Ureter (tissue), 1 donor: ENCODE data around the gene SMAD3. TPM values are rescaled to one million over a fixed set of nuclear protein-coding genes. Genes with fewer than 3 reads are reported as not detected.

Experiments
- DNase-seq: peaks from one replicate; pipeline ENCODE4 v3.0.0-alpha.2; 2020; ENCODE audit warnings: low spot score
- total RNA-seq: library from RNA; stranded (reverse); gene quantifications from one replicate; pipeline ENCODE4 v1.2.4, GENCODE V29; 2023
- donor health status: DM: yes; HTN: yes; CAD: no.

SMAD3 gene
- total RNA-seq, 1 donor from 2014 or later, result 124 TPM

- peak; percentile 80 for DNase-seq
These were observed 60.4 kb downstream of the SMAD3 start for GRCh38 chr15:67125589-67126502.

GRCh38 chr15:67126551-67127330 lies 61.3 kb downstream of the SMAD3 start:
- DNase-seq, result no peak

DNA sequence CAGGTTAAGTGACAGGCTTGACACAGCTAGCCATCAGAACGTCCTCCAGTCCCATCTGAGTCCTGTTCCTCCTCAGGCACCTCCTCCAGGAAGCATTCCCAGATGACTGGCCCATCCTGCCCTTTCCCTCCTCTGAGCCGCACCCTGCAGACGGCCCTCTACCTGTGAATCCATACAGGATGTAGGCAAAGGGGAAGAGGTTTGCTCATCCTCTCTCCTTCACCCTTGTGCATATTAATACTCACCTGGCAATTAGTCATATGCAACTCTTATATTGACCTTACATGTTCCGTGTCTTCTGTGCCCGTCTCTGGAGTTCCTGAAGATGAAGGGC lies 61.9 kb downstream of the SMAD3 start:
- DNase-seq, result no peak

- no peak for DNase-seq
These were observed 62.6 kb downstream of the SMAD3 start for GRCh38 chr15:67127965-67128364.

DNA sequence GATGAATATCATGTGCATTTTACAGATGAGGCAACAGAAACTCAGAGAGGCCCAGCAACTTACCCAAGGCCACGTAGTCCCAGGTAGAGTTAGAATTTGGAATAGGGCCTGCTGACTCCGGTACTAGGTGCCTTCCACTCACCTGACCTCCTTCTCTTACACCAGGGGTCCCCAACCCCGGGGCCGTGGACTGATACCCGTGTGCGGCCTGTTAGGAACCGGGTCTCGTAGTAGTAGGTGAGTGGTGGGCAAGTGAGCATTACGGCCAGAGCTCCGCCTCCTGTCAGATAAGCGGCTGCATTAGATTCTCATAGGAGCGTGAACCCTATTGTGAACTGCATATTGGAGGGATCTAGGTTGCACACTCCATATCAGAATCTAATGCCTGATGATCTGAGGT lies 64.8 kb downstream of the SMAD3 start:
- no peak for DNase-seq

DNA sequence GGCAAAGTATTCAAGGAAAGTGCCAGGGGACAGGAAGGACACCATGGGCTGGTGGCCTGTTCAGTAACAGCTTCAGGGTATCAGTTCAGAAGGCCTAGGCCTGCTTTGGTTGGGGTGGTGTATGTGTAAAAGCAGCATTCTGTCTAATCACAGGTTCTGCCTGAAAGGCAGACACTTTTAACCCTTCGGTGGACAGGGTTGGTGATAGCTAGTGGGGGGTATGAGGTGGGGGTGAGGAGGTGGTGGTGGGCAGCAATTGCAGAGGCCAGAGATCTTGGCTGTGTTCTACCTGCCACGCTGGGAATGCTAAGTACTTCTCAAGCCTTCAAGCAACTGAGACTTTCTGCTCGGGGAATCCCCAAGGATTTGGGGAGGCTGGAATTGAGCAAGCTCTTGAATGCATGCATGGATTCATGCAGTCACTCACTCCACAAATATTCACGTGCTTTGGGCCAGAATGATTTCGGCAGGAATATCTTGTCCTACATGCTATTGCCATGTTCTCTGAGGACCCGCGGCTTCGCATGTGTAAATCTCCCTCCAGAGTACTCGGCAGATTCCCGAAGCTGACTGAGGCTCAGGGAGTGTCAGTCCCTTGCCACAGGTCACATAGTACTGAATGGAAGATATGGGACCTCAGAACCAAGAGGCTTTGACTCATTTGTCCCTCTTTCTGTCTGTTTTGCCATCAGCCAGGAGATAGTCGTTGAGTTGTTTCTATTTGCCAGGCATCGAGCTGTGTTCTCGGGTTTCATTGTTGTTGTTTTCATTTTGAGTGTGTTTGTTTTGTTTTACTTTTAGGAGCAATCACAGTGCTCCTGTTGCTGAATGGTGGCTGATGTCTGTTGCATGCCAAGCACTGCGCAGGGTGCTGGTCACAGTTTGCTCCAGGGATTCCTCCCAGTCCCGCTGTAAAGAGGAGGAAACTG lies 65.5 kb downstream of the SMAD3 start:
- DNase-seq, result no peak

DNA sequence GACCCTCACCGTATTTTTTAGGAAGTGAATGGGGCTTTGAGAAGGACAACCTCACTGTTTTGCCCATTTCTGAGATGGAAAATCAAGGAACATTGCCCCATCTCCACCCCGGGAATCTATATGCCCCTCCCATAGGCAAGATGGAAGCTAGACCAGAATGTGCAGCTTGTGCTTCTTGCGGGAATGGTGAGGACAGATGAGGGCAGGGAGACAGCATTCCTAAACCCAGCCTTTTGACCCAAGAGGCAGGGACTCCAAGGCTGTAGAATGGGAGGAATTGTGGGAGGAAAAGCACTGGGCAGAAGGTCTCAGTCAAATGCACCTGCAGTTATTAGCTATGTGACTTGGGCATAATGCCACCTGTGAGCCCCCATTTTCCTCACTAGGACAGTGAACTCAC lies 66.9 kb downstream of the SMAD3 start:
- DNase-seq, result no peak

GRCh38 chr15:67133026-67133425 lies 67.6 kb downstream of the SMAD3 start:
- DNase-seq, result no peak

GRCh38 chr15:67133738-67134066 lies 68.3 kb downstream of the SMAD3 start:
- no peak for DNase-seq

GRCh38 chr15:67134067-67134838 lies 68.9 kb downstream of the SMAD3 start:
- no peak for DNase-seq

GRCh38 chr15:67134871-67135492 lies 69.6 kb downstream of the SMAD3 start:
- DNase-seq, result no peak

DNA sequence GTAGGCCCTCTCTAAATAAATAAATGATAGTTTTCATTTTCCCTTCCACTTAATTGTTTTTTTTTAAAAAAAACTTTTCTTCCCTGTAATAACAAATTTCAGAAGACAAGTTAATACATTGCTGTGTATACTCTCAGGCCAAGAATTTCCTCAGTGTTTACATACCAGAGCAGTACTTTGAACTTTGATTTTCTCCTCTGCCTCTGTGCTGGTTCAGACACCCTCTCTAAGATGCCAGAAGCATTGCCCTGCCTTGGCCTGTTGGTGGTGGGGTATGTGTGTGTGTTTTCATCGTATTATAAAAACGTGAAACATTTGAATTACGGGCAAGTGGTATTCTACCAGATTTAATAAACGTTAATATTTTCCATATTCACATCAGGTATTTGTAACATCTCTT lies 70.1 kb downstream of the SMAD3 start:
- no peak for DNase-seq

DNA sequence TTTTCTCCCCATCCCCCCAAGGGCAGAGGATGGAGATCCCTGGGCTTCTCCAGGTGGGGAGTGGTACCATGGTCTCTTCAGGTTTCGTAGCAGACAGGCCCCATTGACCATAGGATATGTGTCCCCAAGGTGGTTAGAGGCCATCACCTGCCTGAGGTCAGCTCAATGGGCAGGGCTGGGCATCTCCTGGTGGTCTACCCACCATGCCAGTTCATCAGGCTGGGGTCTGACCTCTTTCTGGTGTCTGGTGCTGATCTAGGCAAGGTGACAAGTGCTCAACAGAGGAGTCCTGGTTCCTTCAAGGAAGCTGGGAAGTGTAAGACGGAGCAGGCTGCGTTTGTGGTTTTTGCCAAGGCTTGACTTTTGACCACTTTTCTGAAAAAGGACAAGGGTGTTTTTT lies 71.4 kb downstream of the SMAD3 start:
- no peak for DNase-seq

- no peak for DNase-seq
These were observed 71.9 kb downstream of the SMAD3 start for GRCh38 chr15:67137319-67137718.

DNA sequence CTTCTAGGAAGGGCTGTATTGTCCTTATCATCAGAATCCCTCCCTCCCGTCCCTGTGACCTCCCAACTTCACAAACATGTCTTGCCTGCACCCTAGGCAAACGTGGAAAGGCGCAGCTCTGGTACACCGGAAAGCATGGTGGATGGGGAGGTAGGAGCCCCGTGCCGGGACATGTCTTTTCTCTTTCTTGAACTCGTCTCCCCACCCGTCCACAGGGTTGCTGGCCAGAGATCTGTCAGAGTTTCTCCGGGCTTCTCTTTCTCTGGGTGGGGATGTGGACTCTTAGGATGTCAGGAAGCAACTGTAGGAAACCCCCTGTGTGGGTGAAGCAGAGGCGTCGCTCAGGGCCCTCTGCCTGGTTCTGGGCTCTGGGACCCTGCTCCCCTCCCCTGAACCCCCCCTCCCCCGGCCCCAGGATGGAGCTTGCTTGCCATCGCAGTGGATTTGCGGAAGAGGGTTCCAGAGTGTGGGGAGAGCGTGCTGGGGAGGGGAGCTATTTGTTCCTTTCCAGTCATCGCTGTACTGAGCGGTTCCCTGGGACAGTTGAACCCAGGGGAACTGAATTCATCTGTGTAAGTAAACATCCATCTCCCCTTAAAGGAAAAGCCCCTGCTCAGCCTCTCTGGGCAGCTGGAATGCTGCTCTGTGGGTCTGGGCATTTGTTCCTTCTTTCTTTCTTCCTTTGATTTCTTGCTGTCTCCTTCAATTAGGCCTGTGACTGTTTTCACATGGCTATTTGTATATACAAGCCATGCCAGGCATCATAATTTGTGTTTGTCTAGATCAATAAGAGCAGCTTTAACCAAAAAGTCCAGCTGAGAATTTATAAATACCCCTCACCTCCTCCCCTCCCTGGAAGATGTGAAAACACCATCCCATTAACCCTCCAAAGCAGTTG lies 72.8 kb downstream of the SMAD3 start:
- no peak for DNase-seq

GRCh38 chr15:67138891-67139855 lies 73.8 kb downstream of the SMAD3 start:
- DNase-seq, result no peak

DNA sequence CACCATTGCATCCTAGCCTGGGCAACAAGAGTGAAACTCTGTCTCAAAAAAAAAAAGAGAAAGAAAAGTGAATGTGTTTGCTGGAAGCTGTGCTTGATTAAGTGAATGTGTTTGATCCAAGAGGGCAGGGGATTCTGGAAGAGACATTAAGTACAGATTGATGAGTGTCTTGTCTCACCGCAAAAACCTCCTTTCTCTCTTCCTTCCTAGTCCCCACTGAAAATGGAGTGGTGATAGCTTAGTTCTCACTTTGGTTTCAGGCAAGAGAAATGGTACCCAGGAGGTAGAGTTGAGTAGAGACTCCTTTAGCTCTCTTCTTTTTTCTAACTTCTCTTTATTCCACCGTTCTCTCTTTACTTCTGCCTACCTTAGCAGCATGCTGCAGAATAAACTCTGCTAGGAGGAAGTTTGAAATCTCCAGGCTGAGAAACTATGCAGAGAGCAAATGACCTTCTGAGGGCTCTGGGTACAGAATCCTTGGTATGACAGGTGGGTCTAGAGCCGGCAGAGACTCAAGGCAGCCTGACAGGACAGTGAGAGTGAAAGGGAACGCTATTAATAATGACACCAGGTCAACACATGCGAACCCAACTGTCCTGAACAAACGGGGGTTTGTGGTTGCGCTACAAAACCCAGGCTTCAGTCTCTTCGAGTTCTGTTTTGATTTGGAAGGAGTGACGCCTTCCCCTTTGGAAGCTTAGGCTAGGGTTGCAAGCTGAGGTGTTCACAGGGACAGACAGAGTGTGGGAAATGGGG lies 74.9 kb downstream of the SMAD3 start:
- DNase-seq, result no peak
